ENCODE data around the gene SLC36A3.

Gene SLC36A3

GRCh38 chr5:151271336-151271735, 32.2 kb downstream of the SLC36A3 start:
- POLR2A ChIA-PET (ENCODE audit: low non-redundant PET) = no interaction called here
- TF ChIP-seq CTCF (conservative IDR thresholded peaks at IDR 0.05; ENCODE audit: low read depth) = no peak
- DNase-seq (ENCODE audit: low spot score) = no peak
- H3K27ac ChIP-seq = no peak overlapping the region
- CTCF ChIA-PET = no interaction called here

- CTCF ChIA-PET = no interaction called here
- DNase-seq (ENCODE audit: low spot score) = no peak
- POLR2A ChIA-PET (ENCODE audit: low non-redundant PET) = interaction anchor here (0.7 kb wide), 1 partner anchor 54 kb away, joined by 5 read pairs; no protein-coding TSS in a partner anchor
- H3K27ac ChIP-seq = no peak overlapping the region
- TF ChIP-seq CTCF (conservative IDR thresholded peaks at IDR 0.05; ENCODE audit: low read depth) = no peak
These were observed 33.0 kb downstream of the SLC36A3 start for GRCh38 chr5:151270599-151270998.

DNA sequence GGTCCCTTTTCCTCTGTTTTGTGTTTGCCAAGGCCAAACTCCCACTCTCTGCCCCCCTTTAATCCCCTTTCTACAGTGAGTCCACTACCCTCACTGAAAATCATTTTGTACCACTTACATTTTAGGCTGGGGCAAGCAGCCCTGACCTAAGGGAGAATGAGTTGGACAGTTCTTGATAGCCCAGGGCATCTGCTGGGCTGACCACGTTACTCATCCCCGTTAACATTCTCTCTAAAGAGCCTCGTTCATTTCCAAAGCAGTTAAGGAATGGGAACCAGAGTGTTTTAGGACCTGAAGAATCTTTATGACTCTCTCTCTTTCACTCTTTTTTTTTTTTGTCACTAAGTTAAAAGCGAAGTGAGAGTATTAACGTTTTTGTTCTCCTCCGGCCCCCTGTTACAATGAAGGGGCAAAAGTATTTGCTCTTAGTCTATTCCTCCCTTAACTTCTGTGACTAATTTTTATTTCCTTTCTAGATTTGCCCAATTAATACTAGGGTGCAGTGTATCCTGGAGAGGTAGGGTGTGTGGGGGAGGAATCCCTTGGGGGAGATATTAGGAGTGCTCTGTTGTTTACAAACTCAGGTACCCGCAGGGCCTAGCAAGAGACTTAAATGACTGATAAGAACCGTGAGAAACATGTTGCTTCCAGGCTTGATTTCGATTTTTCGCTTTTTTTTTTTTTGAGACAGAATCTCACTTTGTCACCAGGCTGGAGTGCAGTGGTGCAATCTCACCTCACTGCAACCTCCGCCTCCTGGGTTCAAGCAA, 35.9 kb downstream of the SLC36A3 start:
- ChIA-PET POLR2A (ENCODE audit: low non-redundant PET) (no interaction called here), CTCF (interaction anchor here (0.7 kb wide), 1 partner anchor 231 kb away, joined by 5 read pairs; no protein-coding TSS in a partner anchor)
- no peak for TF ChIP-seq CTCF (conservative IDR thresholded peaks at IDR 0.05; ENCODE audit: low read depth)
- DNase-seq (ENCODE audit: low spot score) = no peak
- H3K27ac ChIP-seq = no peak overlapping the region

DNA sequence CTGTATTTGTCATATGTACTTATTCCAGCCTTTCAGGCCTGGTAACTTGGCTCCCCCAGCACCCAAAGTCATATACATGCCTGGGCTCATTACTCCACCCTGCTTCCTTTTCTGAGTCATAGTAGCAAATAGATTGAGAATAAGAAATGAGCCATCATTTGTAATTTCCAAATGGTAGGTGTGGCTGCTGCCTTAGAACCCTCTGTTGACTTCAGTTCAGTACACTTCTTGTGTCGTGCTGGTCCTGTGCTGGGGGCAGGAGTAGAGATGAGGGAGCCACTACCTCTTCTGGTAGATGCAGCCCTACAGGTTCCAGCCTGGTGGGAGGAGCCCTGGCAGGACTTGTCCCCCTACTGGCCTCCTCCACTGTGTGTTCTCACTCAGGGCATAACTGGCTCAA, 39.5 kb downstream of the SLC36A3 start:
- ChIA-PET POLR2A (ENCODE audit: low non-redundant PET) (interaction anchor here (0.6 to 1.8 kb wide), 2 partner anchors 11 to 42 kb away, joined by 5 to 6 read pairs; partner anchors contain the start of gene GM2A), CTCF (interaction anchor here (1.6 kb wide), 1 partner anchor 10 kb away, joined by 3 read pairs; no protein-coding TSS in a partner anchor)
- H3K27ac ChIP-seq = peak overlapping the region; percentile 91
- TF ChIP-seq CTCF (conservative IDR thresholded peaks at IDR 0.05; ENCODE audit: low read depth) = no peak
- peak; percentile 95 for DNase-seq (ENCODE audit: low spot score)

DNA sequence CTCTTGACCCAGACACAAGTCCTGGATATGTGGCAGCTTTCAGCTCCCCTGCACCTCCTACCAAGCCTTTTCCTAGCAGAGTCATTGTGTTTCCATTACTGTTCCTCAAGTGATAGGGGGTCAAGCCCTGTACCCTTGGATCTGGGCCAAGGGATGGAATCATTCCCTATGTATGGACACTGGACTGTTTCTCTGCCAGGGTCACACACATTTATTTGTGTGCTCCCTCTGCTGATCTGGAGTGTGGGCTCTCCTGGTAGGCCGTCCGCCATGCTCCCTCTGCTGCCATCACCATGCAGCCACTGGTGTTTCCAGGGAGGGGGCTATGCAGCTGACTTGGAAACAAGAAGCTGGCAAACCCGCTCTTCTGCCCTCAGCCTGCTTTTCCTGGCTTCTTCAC, 41.0 kb downstream of the SLC36A3 start:
- TF ChIP-seq CTCF (conservative IDR thresholded peaks at IDR 0.05; ENCODE audit: low read depth) = no peak
- ChIA-PET CTCF (interaction anchor here (0.8 kb wide), 1 partner anchor 15 kb away, joined by 3 read pairs; no protein-coding TSS in a partner anchor), POLR2A (ENCODE audit: low non-redundant PET) (interaction anchor here (1.8 kb wide), 1 partner anchor 9 kb away, joined by 6 read pairs; the partner anchor contains the start of gene GM2A)
- peak overlapping the region; percentile 91 for H3K27ac ChIP-seq
- no peak for DNase-seq (ENCODE audit: low spot score)

GRCh38 chr5:151259931-151260330, 43.6 kb downstream of the SLC36A3 start:
- no peak for TF ChIP-seq CTCF (conservative IDR thresholded peaks at IDR 0.05; ENCODE audit: low read depth)
- no peak for DNase-seq (ENCODE audit: low spot score)
- 0 out of 2 replicates have a peak overlapping the region, but pooled peaks have one; percentile 2 for H3K27ac ChIP-seq
- CTCF ChIA-PET = interaction anchor here (0.9 kb wide), 1 partner anchor 21 kb away, joined by 3 read pairs; no protein-coding TSS in a partner anchor
- POLR2A ChIA-PET (ENCODE audit: low non-redundant PET) = no interaction called here

Data from RWPE1 (cell line).